Heart left ventricle (tissue), 13 donors: ENCODE data around the gene SLIT3.

Source experiments
- CTCF ChIP-seq, 12 donors: fragments of 200-600 bp; sonication (generic) in 4 of 12; IDR thresholded peaks; one replicate each; pipeline versions ENCODE4 v1.5.0 to v1.8.0; 2018 to 2022; ENCODE audit warnings: antibody characterized with exemption in 12 of 12, mild to moderate bottlenecking in 5 of 12
- POLR2A ChIP-seq, 2 donors: fragments of 450-650 bp; IDR thresholded peaks; one replicate each; pipeline ENCODE4 v1.6.1; 2017; ENCODE audit warnings: antibody characterized with exemption in 2 of 2, mild to moderate bottlenecking in 2 of 2, moderate library complexity in 2 of 2
- donor health status: ischemic (EF 13 %, LVEDD 7.1; RV severe dilation, severe dysfunction).
- donor health status: DM: no; HTN: yes; CAD: no.
- donor health status: DM: no; HTN: no; CAD: no.
- donor health status: ischemic (EF 25% LVEDD 6.9; RV normal size, moderate dysfunction).
- donor health status: ischemic (EF 25% LVEDD 5.7; RV mildly dilated, moderate dysfunction).
- donor health status: ischemic (EF 35%, LVEDD 5.7; RV mildly dilated, moderate dysfunction).
- donor health status: nonischemic (EF 11% LVEDD 7.7; RV severe dilation, severe dysfunction).
- donor health status: DM: yes; HTN: yes; CAD: no.
- donor health status: PGD.
- donor health status: ischemic (EF 29% LVEDD 5.4; RV normal size, mild dysfunction).
- donor health status: nonischemic (EF 23%, LVEDD 6.1; RV moderate dilation, normal function).

GRCh38 chr5:168712280-168712924, 588.5 kb downstream of the SLIT3 start:
- TF ChIP-seq CTCF (IDR thresholded peaks at IDR 0.05) (no peak), POLR2A (IDR thresholded peaks at IDR 0.05) (no peak)
